IMR-90 (cell line): ENCODE data around the gene LIX1. TPM values are rescaled to one million over a fixed set of nuclear protein-coding genes. Genes with fewer than 3 reads are reported as not detected.

Experiments used
- ATAC-seq: fragments of 200-7000 bp; cut with Tn5 transposase; 2 replicates; pipeline ENCODE4 v1.9.1; 2020; ENCODE audit warnings: low read depth, mild to moderate bottlenecking, moderate library complexity
- BruUV-seq: library from RNA; stranded (reverse); fragments of 400-500 nt; replicated peaks from 2 replicates; lab custom pipeline; 2021; lab: Mats Ljungman, UMichigan
- CTCF ChIA-PET: fragments of 300-600 bp; formaldehyde crosslinking; extraction: SDS; loops from one replicate; lab custom pipeline; 2021; ENCODE audit warnings: antibody characterized with exemption; lab: Yijun Ruan, JAX
- POLR2A ChIA-PET: fragments of 300-600 bp; sonication (Branson Sonifier 250); formaldehyde crosslinking; loops from one replicate; lab custom pipeline; 2022; ENCODE audit warnings: antibody characterized with exemption; ENCODE audit not compliant: unreplicated experiment; lab: Charles Lee
- DNase-seq: peaks from one replicate; pipeline ENCODE4 v3.0.0; 2013
- H2AFZ ChIP-seq: replicated peaks from 2 replicates; pipeline ENCODE3; 2013; ENCODE audit warnings: low read length, mild to moderate bottlenecking; ENCODE audit not compliant: poor library complexity
- H2AK5ac ChIP-seq: 2 replicates; pipeline ENCODE4 v1.6.1; 2013; ENCODE audit warnings: low read depth, low read length, inconsistent platforms
- H2AK9ac ChIP-seq: replicated peaks from 2 replicates; pipeline ENCODE3; 2013; ENCODE audit warnings: mild to moderate bottlenecking, low read depth, low read length, moderate library complexity; ENCODE audit not compliant: poor library complexity
- H2BK120ac ChIP-seq: 2 replicates; pipeline ENCODE4 v1.6.1; 2013; ENCODE audit warnings: low read depth, low read length, inconsistent platforms
- H2BK15ac ChIP-seq: 3 replicates; pipeline ENCODE4 v1.6.1; 2013; ENCODE audit warnings: low read depth, low read length, inconsistent platforms
- H2BK20ac ChIP-seq: 2 replicates; pipeline ENCODE4 v1.6.1; 2013; ENCODE audit warnings: low read depth, mild to moderate bottlenecking, inconsistent platforms, low read length, moderate library complexity
- H2BK5ac ChIP-seq: 2 replicates; pipeline ENCODE4 v1.6.1; 2013; ENCODE audit warnings: mild to moderate bottlenecking, low read depth, low read length, inconsistent platforms; ENCODE audit not compliant: poor library complexity, severe bottlenecking
- H3K14ac ChIP-seq: replicated peaks from 2 replicates; pipeline ENCODE4 v1.6.1; 2013; ENCODE audit warnings: low read depth, low read length, inconsistent platforms
- H3K18ac ChIP-seq: 2 replicates; pipeline ENCODE4 v1.6.1; 2013; ENCODE audit warnings: low read depth, low read length, control low read depth
- H3K23ac ChIP-seq: 2 replicates; pipeline ENCODE4 v1.6.1; 2013; ENCODE audit warnings: low read depth, low read length, inconsistent platforms
- H3K27ac ChIP-seq: 2 replicates; pipeline ENCODE4 v1.5.1; 2013; ENCODE audit warnings: mild to moderate bottlenecking, control low read depth, low read length; ENCODE audit not compliant: insufficient read depth
- H3K27me3 ChIP-seq: 2 replicates; pipeline ENCODE4 v1.6.1; 2013; ENCODE audit warnings: low read length; ENCODE audit not compliant: control insufficient read depth, insufficient read depth
- H3K36me3 ChIP-seq: 2 replicates; pipeline ENCODE4 v1.6.1; 2013; ENCODE audit warnings: low read length, mixed read lengths; ENCODE audit not compliant: control insufficient read depth, insufficient read depth
- H3K4ac ChIP-seq: 2 replicates; pipeline ENCODE4 v1.6.1; 2013; ENCODE audit warnings: low read depth, low read length, inconsistent platforms
- H3K4me1 ChIP-seq: 2 replicates; pipeline ENCODE4 v1.6.1; 2013; ENCODE audit warnings: low read length, mixed read lengths; ENCODE audit not compliant: control insufficient read depth, insufficient read depth
- H3K4me2 ChIP-seq: 2 replicates; pipeline ENCODE4 v1.6.1; 2013; ENCODE audit warnings: low read depth, mild to moderate bottlenecking, control low read depth, low read length, moderate library complexity
- H3K4me3 ChIP-seq: 2 replicates; pipeline ENCODE4 v1.5.1; 2013; ENCODE audit warnings: low read depth, mild to moderate bottlenecking, control low read depth, low read length, moderate library complexity; ENCODE audit not compliant: insufficient read depth
- H3K56ac ChIP-seq: 2 replicates; pipeline ENCODE4 v1.6.1; 2013; ENCODE audit warnings: low read length, inconsistent platforms; ENCODE audit not compliant: insufficient read depth; ENCODE audit errors: extremely low read depth
- H3K79me1 ChIP-seq, 2 experiments: 2 replicates each; pipeline ENCODE4 v1.6.1; 2013; ENCODE audit warnings: low read length in 2 of 2, inconsistent platforms in 1 of 2, low read depth in 1 of 2
- H3K9ac ChIP-seq: 2 replicates; pipeline ENCODE4 v1.6.1; 2013; ENCODE audit warnings: low read depth, low read length, control low read depth
- H3K9me1 ChIP-seq: 2 replicates; pipeline ENCODE4 v1.6.1; 2013; ENCODE audit warnings: low read length, inconsistent platforms; ENCODE audit not compliant: insufficient read depth
- H3K9me3 ChIP-seq: 2 replicates; pipeline ENCODE4 v1.6.1; 2013; ENCODE audit warnings: low read length; ENCODE audit not compliant: control insufficient read depth, insufficient read depth
- H4K20me1 ChIP-seq: 2 replicates; pipeline ENCODE4 v1.6.1; 2013; ENCODE audit warnings: low read length, inconsistent platforms; ENCODE audit not compliant: insufficient read depth
- H4K5ac ChIP-seq: 2 replicates; pipeline ENCODE4 v1.6.1; 2013; ENCODE audit warnings: mild to moderate bottlenecking, low read depth, low read length, control low read depth
- H4K8ac ChIP-seq, 2 experiments: 2 replicates each; pipeline ENCODE4 v1.6.1; 2013; ENCODE audit warnings: low read depth in 2 of 2, low read length in 2 of 2, control low read depth in 1 of 2, inconsistent platforms in 1 of 2
- H4K91ac ChIP-seq: 2 replicates; pipeline ENCODE4 v1.6.1; 2013; ENCODE audit warnings: low read depth, low read length, inconsistent platforms; ENCODE audit not compliant: insufficient read depth
- BHLHE40 ChIP-seq: fragments of 150-350 bp; IDR thresholded peaks from 2 replicates; pipeline ENCODE4 v1.6.1; 2016; ENCODE audit warnings: mild to moderate bottlenecking, low read depth, low read length
- CHD1 ChIP-seq: IDR thresholded peaks from 2 replicates; pipeline ENCODE4 v1.6.1; 2012; ENCODE audit warnings: low read depth, low read length, improper control_type of control experiment
- CTCF ChIP-seq: conservative IDR thresholded peaks from 2 replicates; pipeline ENCODE4 v1.5.1; 2012; ENCODE audit warnings: mild to moderate bottlenecking, low read depth, low read length, improper control_type of control experiment
- FOS ChIP-seq: fragments of 150-350 bp; IDR thresholded peaks from 2 replicates; pipeline ENCODE4 v1.6.1; 2016; ENCODE audit warnings: low read depth, low read length
- MAFK ChIP-seq: IDR thresholded peaks from 2 replicates; pipeline ENCODE4 v1.6.1; 2012; ENCODE audit warnings: low read depth, low read length, improper control_type of control experiment
- MAZ ChIP-seq: IDR thresholded peaks from 2 replicates; pipeline ENCODE4 v1.6.1; 2012; ENCODE audit warnings: low read depth, mild to moderate bottlenecking, low read length, improper control_type of control experiment, moderate library complexity, borderline replicate concordance
- MXI1 ChIP-seq: IDR thresholded peaks from 2 replicates; pipeline ENCODE4 v1.6.1; 2012; ENCODE audit warnings: low read depth, mild to moderate bottlenecking, low read length, moderate library complexity, borderline replicate concordance
- RFX5 ChIP-seq: IDR thresholded peaks from 2 replicates; pipeline ENCODE4 v1.8.0; 2012; ENCODE audit warnings: low read depth, mild to moderate bottlenecking, low read length, moderate library complexity
- SMC3 ChIP-seq: fragments of 150-350 bp; IDR thresholded peaks from 2 replicates; pipeline ENCODE4 v1.6.1; 2016; ENCODE audit warnings: low read depth, mild to moderate bottlenecking, antibody characterized with exemption, low read length, moderate library complexity
- USF2 ChIP-seq: fragments of 150-350 bp; IDR thresholded peaks from 2 replicates; pipeline ENCODE4 v1.6.1; 2017; ENCODE audit warnings: mild to moderate bottlenecking, antibody characterized with exemption, low read length, low read depth
- WGBS, 2 experiments: methylation state at CpG; one replicate each; pipeline versions ENCODE4 v1.1.5 to v1.1.7; 2013; ENCODE audit warnings: missing lambda C conversion rate in 2 of 2; ENCODE audit not compliant: insufficient read length in 1 of 2; ENCODE audit errors: extremely low coverage in 2 of 2; 5-methylcytosine and 5-hydroxymethylcytosine counted together
- dilution Hi-C: fragments of 300-500 bp; cut with HindIII; formaldehyde crosslinking; loops from one replicate; pipeline ENCODE4 v1.14.3; 2018; ENCODE audit warnings: low sequenced_read_pairs; ENCODE audit not compliant: unreplicated experiment
- in situ Hi-C: fragments of 300-500 bp; cut with MboI; formaldehyde crosslinking; loops from 3 replicates; pipeline ENCODE4 v1.14.3; 2019; ENCODE audit warnings: low sequenced_read_pairs, inconsistent platforms, mixed read lengths
- intact Hi-C: fragments of 100-400 bp; cut with micrococcal nuclease; formaldehyde crosslinking; loops from 2 replicates; pipeline ENCODE4 v1.10.0; 2022
- polyA plus RNA-seq, 3 experiments: library from polyadenylated mRNA; depleted of rRNA; stranded (reverse); fragments of >200 nt; gene quantifications; 2 replicates each; pipeline ENCODE4 v1.2.3, GENCODE V29; 2012; ENCODE audit warnings: low replicate concordance in 1 of 3
- total RNA-seq: library from RNA; depleted of rRNA; stranded (reverse); fragments of >200 nt; gene quantifications from 2 replicates; pipeline ENCODE4 v1.2.3, GENCODE V29; 2012

Gene LIX1
- total and polyA plus RNA-seq, 2 of the 4 experiments (the other 2 are of a cell fraction): not detected

- Histone ChIP-seq H3K27me3 (peaks cover 19% of the 10 kb centered on the region), H2BK20ac (no peak overlapping the region), H3K9ac (no peak overlapping the region), H3K36me3 (no peaks in the 10 kb centered on the region), H2AK9ac (no peak overlapping the region), H2AFZ (no peak overlapping the region), H4K5ac (no peak overlapping the region), H3K9me1 (peaks cover 3% of the 10 kb centered on the region; the same call in 1 of the 2 replicates), H3K4me2 (no peak overlapping the region), H4K20me1 (no peaks in the 10 kb centered on the region), H3K18ac (no peak overlapping the region), H3K79me1 (no peaks in the 10 kb centered on the region), H2BK15ac (no peak overlapping the region), H2AK5ac (no peak overlapping the region), H3K14ac (no peak overlapping the region), H2BK5ac (no peak overlapping the region), H3K4me3 (no peak overlapping the region), H4K91ac (no peak overlapping the region), H3K4ac (no peak overlapping the region), H4K8ac (no peak overlapping the region), H3K9me3 (no peaks in the 10 kb centered on the region), H3K27ac (no peak overlapping the region), H3K23ac (no peak overlapping the region), H3K56ac (no peak overlapping the region), H2BK120ac (no peak overlapping the region), H3K4me1 (peaks cover 4% of the 10 kb centered on the region; the same call in 1 of the 2 replicates)
- ChIA-PET CTCF (interaction anchor here (0.7 kb wide), 1 partner anchor 122 kb away, joined by 3 read pairs; no protein-coding TSS in a partner anchor), POLR2A (no interaction called here)
- in situ Hi-C loops (no loop called here), intact Hi-C loops (no loop called here), dilution Hi-C loops (no loop called here)
- WGBS, 2 experiments: no CpG with 5 or more reads among the region's 2 CpGs
- TF ChIP-seq USF2 (no peak), CTCF (no peak), MXI1 (no peak), MAFK (no peak), FOS (no peak), CHD1 (no peak), BHLHE40 (no peak), SMC3 (no peak), RFX5 (no peak), MAZ (no peak)
- BruUV-seq: no TSS peak
- peak; percentile 16 for DNase-seq
- ATAC-seq: no peak
Measured at GRCh38 chr5:97100476-97100875, 41.9 kb downstream of the LIX1 start.
